NCI-H345 (cell line): ENCODE results near the gene SLC35F1.

ENCODE experiments used
- DNase-seq: peaks from one replicate; lab custom pipeline; 2025; lab: John Stamatoyannopoulos, UW

The SLC35F1 gene

DNA sequence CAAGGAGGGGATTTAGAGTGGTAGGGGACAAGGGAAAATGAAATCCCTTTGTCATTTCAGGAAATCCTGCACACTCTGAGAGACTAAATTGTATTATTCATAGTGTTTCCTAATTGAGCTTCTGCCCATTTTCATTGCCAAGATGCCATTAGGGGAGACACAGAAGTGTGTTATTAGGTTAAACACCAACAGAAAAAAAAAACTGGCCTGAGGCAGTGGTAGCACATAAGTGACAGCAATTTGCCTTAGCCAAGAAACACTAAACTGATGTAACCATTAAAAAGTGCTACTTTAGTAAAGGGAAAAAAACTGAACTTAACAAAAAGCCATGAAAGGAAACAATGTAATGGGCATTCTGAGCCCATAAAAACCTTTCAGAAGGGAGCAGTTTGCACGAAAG, 370.6 kb downstream of the SLC35F1 start:
- no peak for DNase-seq

DNA sequence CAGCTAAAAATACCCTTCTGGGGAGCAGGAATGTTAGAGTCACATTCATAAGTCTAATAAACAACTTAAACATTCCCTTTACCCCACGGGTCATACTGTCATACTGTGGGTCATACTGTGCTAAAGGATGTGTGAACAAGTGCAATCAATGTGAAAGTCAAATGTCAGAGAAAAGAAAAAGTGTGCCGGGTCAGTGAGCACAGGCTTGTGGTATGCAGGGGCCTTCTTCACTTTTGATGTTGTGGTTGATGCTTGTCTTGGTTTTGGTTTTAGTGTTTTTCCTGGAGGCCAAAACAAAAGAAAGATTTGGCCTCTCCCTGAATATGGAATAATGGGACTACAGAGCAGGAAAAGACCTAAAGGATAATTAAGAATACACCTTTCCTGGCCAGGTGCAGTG, 373.1 kb downstream of the SLC35F1 start:
- no peak for DNase-seq

DNA sequence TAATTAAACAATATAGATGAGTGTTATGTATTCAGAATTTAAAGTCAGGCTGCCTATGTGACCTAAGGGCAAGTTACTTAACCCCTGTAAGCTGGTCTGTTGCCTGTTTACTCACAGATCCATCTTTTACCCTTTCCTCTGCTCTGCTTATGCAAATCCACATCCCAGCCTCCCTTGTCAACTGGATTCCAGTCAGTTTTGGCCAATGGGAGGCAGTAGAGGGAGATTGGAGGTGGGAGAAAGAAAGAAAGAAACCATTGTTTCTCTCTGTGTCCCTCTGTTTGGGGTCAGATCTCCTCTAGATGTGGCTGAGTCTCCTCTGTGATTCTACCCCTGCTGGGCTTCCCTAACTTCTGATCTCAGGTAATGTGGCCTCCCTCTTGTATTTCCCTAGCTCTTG, 374.2 kb downstream of the SLC35F1 start:
- DNase-seq = no peak

DNA sequence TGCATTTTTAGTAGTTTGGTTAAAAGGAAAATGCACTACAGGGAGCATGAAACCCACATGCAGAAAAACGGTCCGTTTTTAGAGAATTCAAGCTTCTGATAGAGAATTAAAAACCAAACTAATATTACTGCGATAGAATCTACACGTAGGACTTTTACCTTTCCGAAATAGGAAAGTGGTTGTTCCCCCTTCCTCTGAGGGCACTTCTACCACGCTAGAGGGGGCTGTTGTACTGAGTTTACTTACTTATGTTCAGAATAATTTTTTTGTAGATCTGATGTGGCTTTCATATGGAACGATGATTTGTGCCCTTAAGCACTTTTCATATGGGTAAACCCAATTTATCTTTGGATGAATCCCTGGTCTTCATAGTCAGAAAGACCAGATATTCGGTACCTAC, 376.7 kb downstream of the SLC35F1 start:
- peak; percentile 67 for DNase-seq

DNA sequence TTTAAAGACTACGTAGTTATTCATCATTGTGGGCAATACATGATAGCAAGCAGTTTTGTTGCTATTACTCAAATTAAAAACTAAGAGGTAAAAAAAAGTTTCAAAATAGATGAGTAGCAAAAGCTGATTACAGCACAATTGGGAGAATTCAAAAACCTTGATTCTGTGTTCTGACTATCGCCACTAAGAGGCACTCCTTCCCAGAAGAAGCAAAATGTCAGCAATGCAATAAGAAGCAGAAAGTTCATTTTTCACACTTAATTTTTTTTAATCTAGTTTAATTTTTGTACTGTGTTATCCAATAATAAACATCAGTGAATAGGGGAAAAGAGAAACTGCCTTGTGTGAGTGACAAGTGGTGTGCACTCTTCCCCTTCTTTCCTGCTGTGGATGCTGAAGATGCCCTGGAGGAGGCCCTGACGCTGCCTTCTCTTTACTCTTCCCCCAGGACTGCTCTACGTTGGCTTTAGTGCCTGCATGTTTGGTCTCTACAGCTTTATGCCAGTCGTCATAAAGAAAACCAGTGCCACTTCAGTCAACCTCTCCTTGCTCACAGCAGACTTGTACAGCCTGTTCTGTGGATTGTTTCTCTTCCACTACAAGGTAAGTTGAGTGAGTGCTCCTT, 377.8 kb downstream of the SLC35F1 start:
- DNase-seq = peak; percentile 38

DNA sequence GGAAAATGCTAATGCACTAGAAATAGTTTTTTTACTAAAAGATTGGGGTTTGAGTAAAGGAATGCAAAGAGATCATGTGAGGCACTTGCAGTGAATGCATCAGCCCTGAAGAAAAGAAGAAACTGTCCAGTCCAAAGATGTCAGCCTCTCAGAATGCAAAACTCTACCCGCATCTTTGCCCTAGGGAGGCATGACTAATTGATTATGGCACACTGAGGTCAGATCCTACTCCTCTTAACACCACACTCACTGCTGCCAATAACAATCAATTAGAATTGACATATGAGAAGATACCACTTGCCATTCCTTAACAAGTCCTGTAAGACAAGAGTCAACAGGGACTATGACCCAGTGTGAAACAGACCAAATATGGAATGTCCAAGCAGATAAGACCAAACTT, 378.7 kb downstream of the SLC35F1 start:
- no peak for DNase-seq

DNA sequence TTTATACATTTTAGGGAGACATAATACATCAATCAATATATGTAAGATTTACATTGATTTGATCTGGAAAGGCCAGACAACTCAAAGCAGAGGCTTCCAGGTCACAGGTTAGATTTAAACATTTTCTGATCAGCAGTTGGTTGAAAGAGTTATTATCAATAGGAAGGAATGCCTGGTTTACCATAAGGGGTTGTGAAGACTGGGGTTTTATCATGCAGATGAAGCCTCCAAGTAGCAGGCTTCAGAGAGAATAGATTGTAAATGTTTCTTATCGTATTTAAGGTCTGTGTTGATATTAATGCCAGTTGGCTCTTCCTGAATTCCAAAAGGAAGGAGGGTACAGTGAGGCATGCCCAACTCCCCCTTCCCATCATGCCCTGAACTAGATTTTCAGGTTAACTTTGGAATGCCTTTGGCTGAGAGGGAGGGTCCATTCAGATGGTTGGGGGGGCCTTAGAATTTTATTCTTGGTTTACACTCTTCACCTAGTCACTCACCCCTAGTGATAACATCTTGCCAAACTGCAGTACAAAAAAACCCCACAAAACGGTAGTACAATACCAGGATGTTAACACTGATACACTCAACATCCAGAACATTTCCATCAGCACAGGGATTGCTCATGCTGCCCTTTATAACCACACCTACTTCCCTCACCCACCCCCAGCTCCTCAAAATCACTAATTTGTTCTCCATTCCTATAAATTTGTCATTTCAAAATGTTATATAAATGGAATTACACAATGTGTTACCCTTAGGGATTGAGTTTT, 381.5 kb downstream of the SLC35F1 start:
- no peak for DNase-seq

DNA sequence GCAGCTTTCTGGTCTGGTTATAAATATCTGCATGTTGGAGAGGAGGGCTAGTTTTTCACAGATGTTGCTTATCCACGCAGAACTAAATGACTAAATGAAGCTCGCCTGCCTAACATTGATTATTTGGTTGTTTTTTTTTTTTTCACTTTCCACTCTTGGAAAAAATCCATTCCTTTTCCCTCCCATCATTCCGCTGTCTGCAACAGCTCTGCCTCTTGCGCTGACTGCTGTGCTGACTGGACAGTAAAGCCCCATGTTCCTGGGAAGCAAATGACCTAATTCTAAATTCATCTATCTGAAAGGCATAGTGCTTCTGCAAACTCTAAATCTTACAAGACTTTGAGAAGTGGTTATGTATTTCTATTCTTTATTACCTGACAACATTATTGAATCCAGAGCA, 385.5 kb downstream of the SLC35F1 start:
- DNase-seq = no peak

DNA sequence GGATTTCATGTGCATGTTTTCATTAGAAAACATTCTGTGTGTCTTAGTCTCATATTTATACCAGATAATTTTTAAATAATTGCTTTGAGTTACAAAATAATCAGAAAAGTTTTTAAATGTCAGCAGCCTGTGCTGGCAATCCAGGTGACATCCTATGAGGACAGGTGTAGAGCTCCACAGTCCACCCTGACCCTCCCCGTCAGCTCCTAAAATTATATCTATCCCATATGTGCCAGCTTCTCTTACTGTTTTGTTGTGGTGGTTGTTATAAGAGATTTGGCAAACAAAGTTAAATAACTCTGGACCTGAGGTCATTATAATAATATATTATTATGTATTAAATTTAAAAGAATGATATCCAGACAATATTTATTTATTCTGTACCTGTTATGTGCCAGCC, 387.8 kb downstream of the SLC35F1 start:
- DNase-seq = no peak

DNA sequence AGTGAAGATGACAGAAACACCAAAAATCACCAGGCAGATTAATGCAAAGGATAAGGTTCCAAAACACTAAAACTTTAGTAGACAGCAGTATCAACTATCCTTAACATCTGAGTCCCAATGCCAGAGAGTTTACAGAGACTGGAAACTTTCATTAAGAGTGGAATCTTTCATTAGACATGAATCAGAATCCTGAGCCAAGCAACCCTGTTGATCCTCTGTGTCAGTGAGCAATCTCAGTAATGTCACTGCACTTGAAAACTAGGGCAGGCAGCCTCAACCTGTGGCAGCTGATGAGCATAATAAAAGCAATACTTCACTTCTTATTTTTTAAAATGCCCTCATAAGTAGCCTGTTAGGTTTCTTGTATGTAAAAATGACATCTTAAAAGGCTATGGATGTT, 388.3 kb downstream of the SLC35F1 start:
- no peak for DNase-seq

DNA sequence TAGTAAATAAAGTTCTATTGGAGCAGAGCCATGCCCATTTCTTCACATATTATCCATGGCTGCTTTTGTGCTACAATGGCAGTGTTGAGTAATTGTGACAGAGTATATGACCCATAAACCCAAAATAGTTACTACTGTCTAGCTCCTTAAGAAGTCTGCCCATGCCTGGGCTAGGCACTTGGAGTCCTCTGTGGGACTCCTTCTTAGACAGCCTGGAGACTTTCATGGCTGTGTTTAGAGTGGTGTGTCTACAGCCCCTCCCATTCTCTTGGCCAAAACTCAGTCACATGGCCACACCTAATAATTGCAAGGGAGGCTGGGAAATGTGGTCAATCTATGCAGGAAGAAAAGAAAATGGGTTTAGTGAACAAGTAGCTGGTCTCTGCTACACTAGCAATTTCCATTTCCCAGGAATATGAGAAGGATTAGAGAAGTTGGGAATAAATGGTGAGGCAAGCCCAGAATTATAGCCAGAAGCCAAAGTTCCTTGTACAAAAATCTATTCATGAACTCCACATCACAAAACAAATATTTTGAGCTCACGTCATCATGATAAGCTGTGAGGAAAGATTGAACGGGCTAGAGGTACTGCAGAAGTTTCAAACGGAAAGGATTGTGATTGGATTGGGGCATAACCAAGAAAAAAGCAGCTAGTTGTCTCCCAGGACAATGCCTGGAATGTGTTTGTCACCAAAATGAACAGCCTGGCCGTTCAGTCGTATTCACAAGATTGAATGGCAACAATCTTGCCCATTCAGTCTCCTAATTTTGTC, 389.3 kb downstream of the SLC35F1 start:
- DNase-seq = no peak

DNA sequence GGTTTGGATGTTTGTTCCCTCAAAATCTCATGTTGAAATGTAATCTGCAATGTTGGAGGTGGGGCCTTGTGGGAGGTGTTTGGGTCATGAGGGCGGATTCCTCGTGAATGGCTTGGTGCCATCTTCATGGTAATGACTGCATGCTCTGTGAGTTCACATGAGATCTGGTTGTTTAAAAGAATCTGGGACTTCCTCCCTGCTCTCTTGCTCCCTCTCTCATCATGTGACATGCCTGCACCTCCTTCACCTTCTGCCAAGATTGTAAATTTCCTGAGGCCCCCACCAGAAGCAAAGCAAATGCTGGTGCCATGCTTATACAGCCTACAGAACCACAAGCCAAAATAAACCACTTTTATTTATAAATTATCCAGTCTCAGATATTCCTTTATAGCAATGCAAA, 390.8 kb downstream of the SLC35F1 start:
- no peak for DNase-seq

DNA sequence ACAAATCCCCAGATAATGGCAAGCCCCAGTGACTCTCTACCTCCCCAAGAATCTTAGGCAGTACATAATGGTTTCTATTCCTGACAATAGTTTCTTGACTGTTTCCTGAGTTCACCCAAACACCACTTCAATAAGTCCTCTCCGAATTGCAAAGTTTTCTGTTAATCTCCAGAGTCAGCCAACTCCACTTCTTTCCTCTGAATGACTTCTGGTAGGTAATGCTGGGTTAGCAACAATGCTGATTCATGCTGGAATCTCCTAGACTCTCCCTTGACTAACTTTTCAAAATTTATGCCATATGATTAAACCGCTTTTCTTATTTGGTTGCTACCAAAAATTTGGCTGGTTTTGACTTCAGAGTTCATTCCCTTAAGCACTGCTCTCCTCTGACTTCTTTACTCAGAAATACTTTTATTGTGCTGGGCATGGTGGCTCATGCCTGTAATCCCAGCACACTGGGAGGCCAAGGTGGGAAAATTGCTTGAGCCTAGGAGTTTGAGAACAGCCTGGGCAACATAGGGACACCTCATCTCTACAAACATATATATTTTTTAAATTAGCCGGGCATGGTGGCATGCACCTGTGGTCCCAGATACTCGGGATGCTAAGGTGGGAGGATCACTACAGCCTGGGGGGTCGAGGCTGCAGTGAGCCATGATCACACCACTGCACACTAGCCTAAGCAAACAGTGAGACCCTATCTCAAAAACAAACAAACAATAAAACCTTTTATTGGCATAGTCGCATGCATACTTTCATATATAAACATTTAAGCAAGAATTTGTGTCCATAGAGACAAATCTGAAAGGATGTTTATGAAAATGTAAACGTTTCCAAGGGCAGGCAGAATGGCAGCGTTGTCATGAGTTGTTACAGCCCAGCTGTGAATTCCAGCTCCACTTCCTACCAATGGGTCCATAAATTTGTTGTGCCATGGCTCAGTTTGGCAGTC, 391.7 kb downstream of the SLC35F1 start:
- DNase-seq = no peak

DNA sequence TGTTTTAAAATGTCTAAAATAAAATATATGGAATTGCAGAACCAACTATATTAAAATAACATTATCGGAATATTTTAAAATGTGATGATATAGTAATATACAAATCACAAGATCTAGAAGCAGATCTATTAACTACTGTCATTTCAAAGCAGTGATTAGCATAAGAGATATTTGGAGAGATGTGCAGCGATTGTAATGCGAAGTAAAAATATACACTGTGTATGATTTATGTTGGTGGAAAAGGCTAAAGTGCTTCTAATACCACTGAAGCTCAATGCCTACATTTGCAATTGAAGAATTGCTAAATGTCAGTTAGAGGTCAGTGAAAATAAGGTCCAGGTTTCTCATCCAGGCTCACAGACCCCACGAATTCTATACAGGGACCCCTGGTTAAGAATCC, 392.4 kb downstream of the SLC35F1 start:
- no peak for DNase-seq

DNA sequence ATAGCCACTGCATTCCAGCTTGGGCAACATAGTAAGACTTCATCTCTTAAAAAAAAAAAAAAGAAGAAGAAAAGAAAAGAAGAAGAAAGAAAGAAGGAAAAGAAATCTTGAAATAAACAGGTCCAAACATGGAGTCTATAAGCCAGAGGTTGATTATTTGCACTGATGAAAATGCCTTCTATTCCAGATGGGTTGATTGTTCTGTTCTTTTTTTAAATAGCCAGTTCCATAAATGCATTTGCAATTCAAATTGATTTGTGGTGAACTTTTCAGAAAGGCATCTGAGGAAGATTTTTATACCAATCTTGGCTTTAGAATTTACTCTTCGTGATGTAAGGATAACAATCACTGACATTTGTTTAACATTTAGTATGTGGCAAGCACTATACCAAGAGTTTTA, 397.3 kb downstream of the SLC35F1 start:
- DNase-seq = no peak

DNA sequence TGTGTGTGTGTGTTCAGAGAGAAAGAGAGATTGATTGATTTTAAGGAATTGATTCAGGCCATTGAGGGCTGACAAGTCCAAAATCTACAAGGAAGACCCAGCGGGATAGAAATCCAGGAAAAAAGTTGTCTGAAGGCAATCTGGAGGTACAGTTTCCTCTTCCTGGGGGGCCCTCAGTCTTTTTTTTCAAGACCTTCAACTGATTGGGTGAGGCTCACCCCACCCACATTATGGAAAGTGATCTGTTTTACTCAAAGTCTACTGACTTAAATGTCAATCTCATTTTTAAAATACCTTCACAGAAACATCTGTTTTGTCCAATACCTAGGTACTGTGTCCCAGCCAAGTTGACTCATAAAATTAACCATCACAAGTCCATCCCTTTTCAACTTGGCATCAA, 398.0 kb downstream of the SLC35F1 start:
- no peak for DNase-seq

DNA sequence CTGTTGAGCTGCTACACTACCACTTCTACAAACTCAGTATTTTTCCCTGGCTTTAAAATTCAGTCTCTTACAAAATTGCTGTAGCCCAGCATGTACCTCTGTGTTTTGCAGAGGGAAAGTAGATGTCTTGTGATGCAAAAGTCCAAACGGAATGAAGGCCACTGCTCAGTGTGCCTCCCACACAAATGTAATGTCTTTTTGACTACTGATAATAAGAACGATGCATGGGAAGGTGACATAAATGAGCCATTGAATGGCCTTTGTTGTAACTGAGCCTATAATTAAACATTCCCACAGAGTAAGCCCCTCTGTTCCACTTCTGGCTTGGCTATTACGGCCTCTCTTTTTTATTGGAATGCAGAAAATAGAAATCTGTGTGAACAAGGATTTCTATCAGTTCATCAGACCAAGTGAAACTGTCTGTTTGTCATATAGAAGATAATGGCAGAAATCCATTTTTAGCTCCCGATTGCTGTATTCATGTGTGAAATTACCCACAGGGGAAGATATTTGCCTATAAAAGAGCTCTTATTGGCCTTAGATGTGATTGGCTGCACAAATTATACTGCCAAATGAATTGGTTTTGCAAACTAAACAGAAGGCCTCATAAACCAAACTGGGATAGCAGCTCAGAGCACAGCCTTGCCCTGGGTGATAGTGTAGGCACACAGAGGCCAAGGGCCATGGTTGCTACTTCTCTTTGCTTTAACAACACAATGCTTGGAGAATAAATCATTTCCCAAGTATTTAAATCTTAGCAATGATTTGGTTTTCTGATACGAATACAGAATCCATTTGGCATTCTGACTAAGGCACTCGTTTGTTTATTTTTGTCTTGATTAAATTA, 399.6 kb downstream of the SLC35F1 start:
- no peak for DNase-seq

DNA sequence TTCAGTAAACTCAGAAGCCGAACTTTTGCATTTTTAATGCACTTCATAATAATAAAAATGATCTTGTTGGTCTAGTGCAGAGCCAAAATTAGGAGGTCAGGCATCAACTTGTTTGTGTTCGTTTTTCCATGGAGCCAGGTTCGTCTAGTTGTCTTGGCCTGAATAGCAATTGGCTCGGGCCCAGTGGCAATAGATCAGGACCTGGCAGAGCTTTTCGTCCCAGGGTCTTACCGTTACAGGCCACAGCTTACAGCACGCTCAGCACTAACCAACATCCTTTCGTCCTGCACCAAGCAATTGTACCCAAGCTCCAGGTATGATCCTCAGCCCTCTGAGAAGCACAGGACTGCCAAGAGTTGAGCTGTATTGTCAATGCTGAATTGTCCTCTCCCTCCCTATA, 400.5 kb downstream of the SLC35F1 start:
- DNase-seq = no peak

DNA sequence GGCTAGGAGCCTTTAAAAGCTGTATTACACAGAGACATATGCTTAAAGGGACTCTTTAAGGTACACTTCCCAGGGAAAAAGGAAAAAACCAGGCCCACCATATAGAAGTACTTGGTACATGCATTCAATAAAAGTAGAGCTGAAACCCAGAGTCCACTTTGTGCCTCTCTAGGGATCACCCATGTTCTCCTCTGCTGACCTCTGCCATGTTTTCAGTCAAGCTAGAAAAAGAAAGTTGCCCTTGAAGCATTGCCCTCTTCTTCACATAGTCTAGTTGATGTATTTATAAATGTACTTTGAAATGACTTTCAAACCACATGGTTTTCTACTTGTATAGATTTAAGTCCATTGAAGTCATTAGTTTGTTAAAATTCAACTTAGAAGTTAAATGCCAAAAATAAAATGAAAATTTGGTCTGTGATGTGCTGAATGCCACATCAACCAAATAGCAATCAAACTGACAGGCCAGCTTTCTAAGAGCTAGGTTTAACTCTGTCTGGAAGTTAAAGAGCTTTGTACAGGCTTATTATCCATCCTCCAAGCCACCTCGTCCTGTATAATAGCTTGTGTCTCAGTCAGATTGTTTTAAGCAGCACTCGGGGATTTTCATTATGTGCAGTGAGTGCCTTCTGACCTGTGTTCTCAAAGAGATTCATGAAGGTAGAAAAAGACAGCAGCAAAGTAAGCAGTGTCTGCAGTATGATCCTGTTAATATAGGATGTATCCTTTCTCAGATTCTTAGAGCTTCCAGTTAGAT, 402.5 kb downstream of the SLC35F1 start:
- no peak for DNase-seq

DNA sequence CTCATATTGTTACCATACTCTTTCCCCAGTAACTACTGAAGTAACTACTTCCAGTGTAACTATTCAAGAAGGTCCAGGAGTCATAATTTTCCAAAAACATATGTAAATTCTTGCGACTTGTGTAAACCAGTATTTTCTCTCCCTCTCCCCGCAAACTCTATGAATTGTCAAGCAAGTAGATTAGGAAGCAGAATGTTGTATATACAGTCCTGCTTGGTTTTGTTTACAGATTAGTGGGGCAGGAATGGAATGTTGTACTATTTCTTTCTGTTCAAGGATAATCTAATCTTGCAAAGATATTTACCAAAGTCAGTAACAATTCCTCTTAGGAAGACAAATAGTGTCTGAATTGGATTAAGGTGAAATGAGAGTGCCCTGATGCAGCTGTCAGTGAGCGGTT, 406.1 kb downstream of the SLC35F1 start:
- DNase-seq = no peak
